ENCODE measurements around the gene RAB11FIP3. TPM values are rescaled to one million over a fixed set of nuclear protein-coding genes. Genes with fewer than 3 reads are reported as not detected.

Gene RAB11FIP3
- total RNA-seq, 1 experiment from 2014 or later = 37.1 TPM

GRCh38 chr16:398561-399339, 26.7 kb upstream of the RAB11FIP3 start:
- no peaks in the 10 kb centered on the region for H3K27me3 Mint-ChIP-seq (ENCODE audit: low read depth)
- Histone ChIP-seq H2BK15ac (ENCODE audit: low read depth, low read length) (no peak overlapping the region), H3K56ac (ENCODE audit: insufficient read length, low read depth, low read length) (no peak overlapping the region), H2BK5ac (ENCODE audit: insufficient read length, low read length) (no peak overlapping the region), H4K91ac (ENCODE audit: insufficient read length, low read depth, low read length) (no peak overlapping the region), H3K14ac (ENCODE audit: insufficient read depth, low read length) (no peak overlapping the region), H2BK12ac (ENCODE audit: insufficient read length, low read depth, low read length) (no peak overlapping the region), H3K23ac (ENCODE audit: insufficient read length, low read depth, low read length) (no peak overlapping the region), H3K27me3 (ENCODE audit: insufficient read depth, low read length) (no peaks in the 10 kb centered on the region), H3K9ac (ENCODE audit: extremely low read depth, insufficient read length, low read length) (no peak overlapping the region), H4K8ac (replicated peaks; ENCODE audit: insufficient read length, low read depth, low read length) (no peak overlapping the region), H2BK120ac (ENCODE audit: low read depth, low read length, poor library complexity, severe bottlenecking) (no peak overlapping the region), H3T11ph (ENCODE audit: low read length) (no peak overlapping the region), H3K4ac (ENCODE audit: low read depth, low read length) (no peak overlapping the region), H3K27ac (ENCODE audit: insufficient read length, low read depth, low read length) (no peak overlapping the region), H3K4me1 (ENCODE audit: insufficient read depth, low read length) (peaks cover 2% of the 10 kb centered on the region; the same call in 1 of the 2 replicates), H3K23me2 (ENCODE audit: insufficient read length, low read depth, low read length, poor library complexity, severe bottlenecking) (no peaks in the 10 kb centered on the region), H2BK20ac (ENCODE audit: low read depth, low read length, poor library complexity, severe bottlenecking) (no peak overlapping the region), H3K4me2 (ENCODE audit: insufficient read depth, insufficient read length, low read length) (peak overlapping the region; percentile 6), H2AK5ac (ENCODE audit: insufficient read length, low read length) (no peak overlapping the region), H3K9me3 (ENCODE audit: control insufficient read depth, low read depth, low read length) (no peaks in the 10 kb centered on the region), H3K79me2 (ENCODE audit: insufficient read depth, low read length) (no peaks in the 10 kb centered on the region), H4K20me1 (ENCODE audit: control insufficient read depth, insufficient read depth, insufficient read length) (peaks cover 2% of the 10 kb centered on the region), H3K79me1 (ENCODE audit: insufficient read depth, low read depth, low read length, poor library complexity, severe bottlenecking) (no peaks in the 10 kb centered on the region), H3K18ac (ENCODE audit: insufficient read length, low read depth, low read length) (no peak overlapping the region), H2AFZ (ENCODE audit: low read length) (no peak overlapping the region), H4K5ac (ENCODE audit: insufficient read length, low read depth, low read length) (no peak overlapping the region)
- TF ChIP-seq, protein P1, sequence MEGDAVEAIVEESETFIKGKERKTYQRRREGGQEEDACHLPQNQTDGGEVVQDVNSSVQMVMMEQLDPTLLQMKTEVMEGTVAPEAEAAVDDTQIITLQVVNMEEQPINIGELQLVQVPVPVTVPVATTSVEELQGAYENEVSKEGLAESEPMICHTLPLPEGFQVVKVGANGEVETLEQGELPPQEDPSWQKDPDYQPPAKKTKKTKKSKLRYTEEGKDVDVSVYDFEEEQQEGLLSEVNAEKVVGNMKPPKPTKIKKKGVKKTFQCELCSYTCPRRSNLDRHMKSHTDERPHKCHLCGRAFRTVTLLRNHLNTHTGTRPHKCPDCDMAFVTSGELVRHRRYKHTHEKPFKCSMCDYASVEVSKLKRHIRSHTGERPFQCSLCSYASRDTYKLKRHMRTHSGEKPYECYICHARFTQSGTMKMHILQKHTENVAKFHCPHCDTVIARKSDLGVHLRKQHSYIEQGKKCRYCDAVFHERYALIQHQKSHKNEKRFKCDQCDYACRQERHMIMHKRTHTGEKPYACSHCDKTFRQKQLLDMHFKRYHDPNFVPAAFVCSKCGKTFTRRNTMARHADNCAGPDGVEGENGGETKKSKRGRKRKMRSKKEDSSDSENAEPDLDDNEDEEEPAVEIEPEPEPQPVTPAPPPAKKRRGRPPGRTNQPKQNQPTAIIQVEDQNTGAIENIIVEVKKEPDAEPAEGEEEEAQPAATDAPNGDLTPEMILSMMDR (conservative IDR thresholded peaks at IDR 0.05) = peak; percentile 27; the same call in 2 of the 3 replicates
- no CpG with 5 or more reads among the region's 24 CpGs for WGBS (ENCODE audit: extremely low coverage, insufficient read length, low lambda C conversion rate)
- peak overlapping the region in 1 of 3 experiments; percentile 91; a peak in 2 of 7 replicates for H3K27ac Mint-ChIP-seq
- peak; percentile 73 for DNase-seq
- peaks cover 15 to 23% (median 22%) of the 10 kb centered on the region in 3 experiments for H3K36me3 Mint-ChIP-seq (ENCODE audit: insufficient read depth in 1 of 3, low read depth in 3 of 3)
- peaks cover 22 to 24% of the 10 kb centered on the region in 2 experiments for H3K4me1 Mint-ChIP-seq
- H3K9me3 Mint-ChIP-seq = peaks cover 0 to 2% of the 10 kb centered on the region in 2 experiments; a peak in 2 of 5 replicates
- peak overlapping the region; percentile 51 to 71 for H3K4me3 Mint-ChIP-seq
